Brain microvascular endothelial cell (primary cell): ENCODE data around the gene SSBP1.

Experiments
- DNase-seq: peaks from one replicate; pipeline ENCODE4 v3.0.0-alpha.2; 2020
- H3K27ac ChIP-seq: fragments of 250-450 bp; sonication (Bioruptor Pico); 2 replicates; pipeline ENCODE4 v1.5.1; 2020; ENCODE audit warnings: mild to moderate bottlenecking, moderate library complexity
- H3K27me3 ChIP-seq: fragments of 250-450 bp; sonication (Bioruptor Pico); replicated peaks from 2 replicates; pipeline ENCODE4 v1.5.1; 2020; ENCODE audit warnings: mild to moderate bottlenecking
- H3K36me3 ChIP-seq: fragments of 250-450 bp; sonication (Bioruptor Pico); replicated peaks from 2 replicates; pipeline ENCODE4 v1.5.1; 2020; ENCODE audit warnings: mild to moderate bottlenecking
- H3K4me3 ChIP-seq: 2 replicates; pipeline ENCODE4 v1.5.1; 2011; ENCODE audit warnings: low read depth, mild to moderate bottlenecking, control low read depth, low read length, moderate library complexity
- in situ Hi-C: cut with HindIII; loops from 2 replicates; pipeline ENCODE4 v1.10.0; 2017; ENCODE audit warnings: low sequenced_read_pairs, low pct_ligation_motif_present
- TF ChIP-seq, protein P1 (sequence below): IDR thresholded peaks from 2 replicates; pipeline ENCODE4 v1.5.1; 2011; ENCODE audit warnings: low read depth, mild to moderate bottlenecking, moderate library complexity, low read length, control low read depth, inconsistent platforms; ENCODE audit errors: missing control alignments

The SSBP1 gene

DNA sequence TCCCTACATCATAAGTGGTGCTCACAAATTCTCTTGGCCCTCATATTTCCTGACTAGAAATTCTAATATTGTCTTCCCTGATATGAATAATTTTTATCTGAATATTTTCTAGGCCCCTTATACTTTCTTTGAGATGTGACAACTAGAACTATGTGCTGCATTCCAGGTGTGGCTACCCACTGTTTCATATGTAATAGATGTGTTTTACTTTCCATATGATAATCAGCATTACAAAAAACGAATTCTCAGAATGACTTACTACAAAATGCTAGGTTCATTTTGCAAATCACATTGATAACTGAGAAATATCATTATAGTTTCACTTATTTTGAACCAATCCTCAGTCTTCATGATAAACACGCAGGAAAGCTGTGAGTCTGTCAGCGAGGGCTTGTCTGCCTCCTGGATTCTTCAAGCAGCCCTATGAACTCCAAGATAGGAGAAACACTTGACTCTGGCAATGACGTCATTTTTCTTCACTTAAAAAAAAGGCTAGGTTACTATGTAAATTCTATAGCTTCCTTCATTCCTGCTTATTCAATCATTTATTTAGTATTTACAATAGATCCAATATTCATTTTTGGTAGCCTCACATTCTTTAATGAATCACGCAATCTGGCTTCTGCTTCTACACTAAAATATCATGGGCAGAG is 25.4 kb upstream of the SSBP1 start:
- H3K4me3 ChIP-seq: no peak overlapping the region
- no peaks in the 10 kb centered on the region for H3K27me3 ChIP-seq
- in situ Hi-C loops: no loop called here
- no peak overlapping the region for H3K27ac ChIP-seq
- DNase-seq: no peak
- no peaks in the 10 kb centered on the region for H3K36me3 ChIP-seq
- TF ChIP-seq, protein P1, sequence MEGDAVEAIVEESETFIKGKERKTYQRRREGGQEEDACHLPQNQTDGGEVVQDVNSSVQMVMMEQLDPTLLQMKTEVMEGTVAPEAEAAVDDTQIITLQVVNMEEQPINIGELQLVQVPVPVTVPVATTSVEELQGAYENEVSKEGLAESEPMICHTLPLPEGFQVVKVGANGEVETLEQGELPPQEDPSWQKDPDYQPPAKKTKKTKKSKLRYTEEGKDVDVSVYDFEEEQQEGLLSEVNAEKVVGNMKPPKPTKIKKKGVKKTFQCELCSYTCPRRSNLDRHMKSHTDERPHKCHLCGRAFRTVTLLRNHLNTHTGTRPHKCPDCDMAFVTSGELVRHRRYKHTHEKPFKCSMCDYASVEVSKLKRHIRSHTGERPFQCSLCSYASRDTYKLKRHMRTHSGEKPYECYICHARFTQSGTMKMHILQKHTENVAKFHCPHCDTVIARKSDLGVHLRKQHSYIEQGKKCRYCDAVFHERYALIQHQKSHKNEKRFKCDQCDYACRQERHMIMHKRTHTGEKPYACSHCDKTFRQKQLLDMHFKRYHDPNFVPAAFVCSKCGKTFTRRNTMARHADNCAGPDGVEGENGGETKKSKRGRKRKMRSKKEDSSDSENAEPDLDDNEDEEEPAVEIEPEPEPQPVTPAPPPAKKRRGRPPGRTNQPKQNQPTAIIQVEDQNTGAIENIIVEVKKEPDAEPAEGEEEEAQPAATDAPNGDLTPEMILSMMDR: no peak

DNA sequence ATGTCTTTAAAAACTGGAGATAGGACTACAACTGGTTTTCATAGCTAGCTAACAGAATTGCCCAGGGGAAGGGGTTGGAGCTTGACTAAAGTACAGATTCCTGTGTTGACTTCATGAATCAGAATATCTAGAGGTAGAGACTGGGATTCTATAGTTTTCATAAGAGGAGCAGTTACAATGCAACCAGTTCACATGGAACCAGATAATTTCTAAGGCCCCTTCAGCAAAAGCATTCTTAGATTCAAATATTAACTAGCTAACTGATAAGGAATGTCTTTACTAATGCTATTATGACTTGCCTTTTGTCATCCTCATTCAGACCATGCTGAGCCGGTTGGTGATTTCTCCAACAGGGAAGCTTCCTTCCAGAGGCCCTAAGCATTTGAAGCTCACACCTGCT is 24.3 kb upstream of the SSBP1 start:
- H3K4me3 ChIP-seq: no peak overlapping the region
- no peaks in the 10 kb centered on the region for H3K27me3 ChIP-seq
- DNase-seq: no peak
- H3K27ac ChIP-seq: no peak overlapping the region
- TF ChIP-seq, protein P1: no peak
- H3K36me3 ChIP-seq: no peaks in the 10 kb centered on the region
- in situ Hi-C loops: no loop called here

DNA sequence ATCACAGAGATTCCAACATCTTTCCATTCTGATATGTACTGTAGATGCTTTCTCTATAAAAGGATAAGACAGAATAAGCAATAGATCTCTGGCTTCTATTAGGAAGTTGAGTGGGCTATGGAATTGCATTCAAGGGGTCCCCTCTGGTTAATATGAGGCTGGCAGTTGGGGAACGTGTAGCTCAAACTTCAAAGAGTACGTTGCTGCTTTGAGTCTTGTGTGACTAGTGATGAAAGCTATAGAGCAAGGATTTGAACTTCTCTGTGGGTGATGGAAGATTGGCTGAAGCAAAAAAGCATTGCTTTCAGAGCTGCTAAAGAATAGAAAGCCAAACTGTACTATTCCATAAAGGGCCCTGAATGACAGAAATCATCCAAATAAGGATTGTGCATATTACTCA is 23.6 kb upstream of the SSBP1 start:
- no peak overlapping the region for H3K27ac ChIP-seq
- in situ Hi-C loops: no loop called here
- no peak overlapping the region for H3K4me3 ChIP-seq
- H3K27me3 ChIP-seq: no peaks in the 10 kb centered on the region
- no peaks in the 10 kb centered on the region for H3K36me3 ChIP-seq
- no peak for DNase-seq
- TF ChIP-seq, protein P1: no peak

DNA sequence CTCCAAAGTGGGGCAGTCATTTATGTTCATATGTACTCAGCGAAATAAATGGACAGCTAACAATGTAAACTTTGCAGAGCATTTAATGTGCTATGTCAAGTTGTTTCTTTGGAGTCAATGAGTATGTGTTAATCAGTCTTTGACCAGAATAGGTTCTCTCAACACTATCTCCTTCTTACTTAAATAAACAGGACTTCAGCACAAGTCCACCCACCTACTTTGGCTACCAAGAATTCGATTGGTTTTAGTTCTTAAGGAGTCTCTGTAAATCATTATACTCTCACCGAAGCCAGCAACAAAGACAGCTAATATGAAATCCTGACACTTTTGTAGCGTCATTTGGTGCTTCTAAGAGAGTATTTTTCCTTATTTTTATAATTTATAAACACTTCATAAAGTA is 23.1 kb upstream of the SSBP1 start:
- Histone ChIP-seq H3K36me3 (no peaks in the 10 kb centered on the region), H3K4me3 (no peak overlapping the region), H3K27ac (no peak overlapping the region), H3K27me3 (no peaks in the 10 kb centered on the region)
- no peak for DNase-seq
- in situ Hi-C loops: no loop called here
- TF ChIP-seq, protein P1: no peak

DNA sequence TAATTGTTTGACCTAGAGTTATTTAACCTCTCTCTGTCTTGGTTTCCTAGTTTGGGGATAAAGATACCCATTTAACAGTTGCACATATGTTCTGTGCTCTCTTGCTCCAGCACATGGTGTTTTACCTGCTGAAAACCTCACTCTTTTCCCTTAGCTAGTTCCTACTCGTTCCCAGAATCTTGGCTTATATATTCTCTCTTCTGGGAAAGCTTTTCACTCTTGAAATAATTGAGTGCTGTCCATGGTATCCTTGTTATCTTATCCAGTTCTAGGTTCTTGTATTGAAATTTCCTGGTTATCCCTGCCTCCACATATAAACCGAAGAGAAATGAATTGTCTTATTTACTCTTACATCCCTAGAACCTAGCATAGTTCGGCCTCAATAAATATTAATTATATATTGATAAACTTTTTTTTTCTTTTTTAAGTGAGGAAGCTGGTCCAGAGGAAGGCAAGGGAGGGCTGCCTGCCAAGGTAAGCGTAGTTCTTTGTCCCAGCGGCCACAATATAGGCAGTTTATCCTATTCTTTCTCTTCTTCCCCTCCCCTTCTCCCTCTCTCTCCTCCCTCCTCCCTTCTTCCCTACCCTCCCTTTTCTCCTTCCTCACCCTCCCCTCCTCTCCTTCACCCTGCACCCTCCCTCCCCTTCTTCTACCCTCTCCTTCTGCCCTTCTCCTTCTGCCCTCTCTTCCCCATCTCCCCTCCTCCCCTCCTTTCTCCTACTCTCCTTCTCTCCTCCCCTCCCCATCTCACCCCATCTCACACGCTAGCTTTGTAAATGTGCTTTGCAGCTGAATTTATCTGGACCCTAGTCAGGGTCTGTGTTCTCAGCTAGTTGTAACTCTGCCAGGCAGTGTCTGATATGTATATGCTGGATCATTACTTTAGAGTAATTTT is 22.1 kb upstream of the SSBP1 start:
- H3K36me3 ChIP-seq: no peaks in the 10 kb centered on the region
- TF ChIP-seq, protein P1: no peak
- H3K4me3 ChIP-seq: no peak overlapping the region
- H3K27me3 ChIP-seq: no peaks in the 10 kb centered on the region
- no peak for DNase-seq
- H3K27ac ChIP-seq: no peak overlapping the region
- in situ Hi-C loops: no loop called here

DNA sequence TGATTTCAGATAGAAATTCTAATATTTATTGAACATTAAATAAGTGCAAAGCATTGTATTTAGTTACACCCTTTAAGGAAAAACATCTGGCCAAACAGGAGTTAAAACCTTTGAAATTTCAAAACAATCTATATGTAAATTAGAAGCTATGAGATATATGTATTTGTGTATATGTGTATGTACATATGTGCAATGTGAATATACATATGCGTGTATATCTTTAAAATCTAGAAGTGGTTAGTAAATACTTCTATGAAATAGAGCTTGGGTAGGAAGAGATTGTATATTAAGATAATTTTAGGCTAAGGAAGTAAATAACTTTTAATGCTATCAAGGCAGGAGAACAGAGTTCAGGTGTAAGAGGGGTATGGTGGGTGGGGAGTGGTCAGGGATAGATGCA is 20.7 kb upstream of the SSBP1 start:
- Histone ChIP-seq H3K27ac (no peak overlapping the region), H3K27me3 (no peaks in the 10 kb centered on the region), H3K4me3 (no peak overlapping the region), H3K36me3 (no peaks in the 10 kb centered on the region)
- TF ChIP-seq, protein P1: no peak
- in situ Hi-C loops: no loop called here
- DNase-seq: no peak
